Posterior cingulate gyrus (tissue), 11 donors: ENCODE data around the gene GAS2L1.
A peak's percentile ranks its signal among the peaks of the same experiment; 100 is the strongest.

ENCODE experiments used
- DNase-seq, 10 donors: peaks; one replicate each; pipeline versions ENCODE4 v3.0.0 to v3.0.0-alpha.2; 2020 to 2021; ENCODE audit warnings: mixed read lengths in 3 of 10
- intact Hi-C: fragments of 100-400 bp; cut with DNase I; formaldehyde crosslinking; loops from one replicate; pipeline ENCODE4 v1.15.1; 2023

GAS2L1 gene

GRCh38 chr22:29270475-29271271 is 35.8 kb upstream of the GAS2L1 start:
- intact Hi-C loops: no loop called here
- peak in 1 of 10 donors; percentile 48 for DNase-seq

- intact Hi-C loops: no loop called here
- peak in 1 of 10 donors; percentile 57 for DNase-seq
Measured at GRCh38 chr22:29272624-29273023, 33.8 kb upstream of the GAS2L1 start.

GRCh38 chr22:29275167-29275566 is 31.3 kb upstream of the GAS2L1 start:
- intact Hi-C loops: no loop called here

GRCh38 chr22:29275819-29276565 is 30.5 kb upstream of the GAS2L1 start:
- intact Hi-C loops: no loop called here
- no peak for DNase-seq

More at GRCh38 chr22:29275167-29275566, 31.3 kb upstream of the GAS2L1 start:
- no peak for DNase-seq

GRCh38 chr22:29277927-29278326 is 28.5 kb upstream of the GAS2L1 start:
- intact Hi-C loops: no loop called here
- no peak for DNase-seq

GRCh38 chr22:29284196-29284595 is 22.3 kb upstream of the GAS2L1 start:
- intact Hi-C loops: no loop called here
- no peak for DNase-seq

GRCh38 chr22:29288837-29289236 is 17.6 kb upstream of the GAS2L1 start:
- intact Hi-C loops: no loop called here
- DNase-seq: no peak

- intact Hi-C loops: no loop called here
- no peak for DNase-seq
Measured at GRCh38 chr22:29290061-29290460, 16.4 kb upstream of the GAS2L1 start.

GRCh38 chr22:29291215-29291614 is 15.2 kb upstream of the GAS2L1 start:
- intact Hi-C loops: no loop called here
- peak in 2 of 10 donors; percentile 60 to 77 for DNase-seq

- no peak for DNase-seq
- intact Hi-C loops: no loop called here
Measured at GRCh38 chr22:29292379-29292778, 14.1 kb upstream of the GAS2L1 start.

GRCh38 chr22:29298641-29299040 is 7.8 kb upstream of the GAS2L1 start:
- no peak for DNase-seq
- intact Hi-C loops: no loop called here

GRCh38 chr22:29299136-29299900 is 7.1 kb upstream of the GAS2L1 start:
- intact Hi-C loops: no loop called here
- peak in 1 of 10 donors; percentile 83 for DNase-seq

GRCh38 chr22:29300467-29300806 is 6.0 kb upstream of the GAS2L1 start:
- intact Hi-C loops: loop anchor here (10.0 kb wide), 1 partner anchor 84 kb away; the partner anchor contains the start of gene AP1B1
- DNase-seq: peak in 1 of 10 donors; percentile 28

GRCh38 chr22:29300807-29301601 is 5.4 kb upstream of the GAS2L1 start:
- peak in 1 of 10 donors; percentile 67 for DNase-seq
- intact Hi-C loops: loop anchor here (10.0 kb wide), 1 partner anchor 84 kb away; the partner anchor contains the start of gene AP1B1

GRCh38 chr22:29301716-29302401 is 4.6 kb upstream of the GAS2L1 start:
- intact Hi-C loops: loop anchor here (10.0 kb wide), 1 partner anchor 83 kb away; the partner anchor contains the start of gene AP1B1
- peak in 1 of 10 donors; percentile 70 for DNase-seq

- no peak for DNase-seq
- intact Hi-C loops: loop anchor here (10.0 kb wide), 1 partner anchor 82 kb away; the partner anchor contains the start of gene AP1B1
Measured at GRCh38 chr22:29302402-29302680, 4.1 kb upstream of the GAS2L1 start.

GRCh38 chr22:29302681-29303465 is 3.6 kb upstream of the GAS2L1 start:
- DNase-seq: peak in 2 of 10 donors; percentile 42 to 88

GRCh38 chr22:29305836-29306174 is 645 bp upstream of the GAS2L1 start:
- intact Hi-C loops: loop anchor here (5.0 to 10.0 kb wide), 2 partner anchors 39 to 79 kb away; partner anchors contain the start of genes AP1B1, EWSR1 and RHBDD3
- DNase-seq: no peak

More at GRCh38 chr22:29302681-29303465, 3.6 kb upstream of the GAS2L1 start:
- intact Hi-C loops: loop anchor here (10.0 kb wide), 1 partner anchor 82 kb away; the partner anchor contains the start of gene AP1B1
